Activated CD8-positive, alpha-beta memory T cell treated with anti-CD3 and anti-CD28 coated beads, Interleukin-2, amount 50 U/mL, for 24 hours (primary cell): ENCODE measurements around the gene DUT.
A peak's percentile ranks its signal among the peaks of the same experiment; 100 is the strongest.
"Not testable (repeated sequence)": the region's sequence is repeated elsewhere in the genome, so short reads cannot be mapped to it uniquely, and the experiment has no call there.

Experiments used
- DNase-seq: peaks from one replicate; pipeline ENCODE4 v3.0.0-alpha.2; 2020; ENCODE audit errors: extremely low read depth

The DUT gene

GRCh38 chr15:48330855-48331795, at the start of gene DUT:
Gene DUT, plus strand, starts transcription at chr15:48331429. Its CDS starts 87 bp downstream, at chr15:48331516.
- DNase-seq = peak; percentile 49

- DNase-seq = no peak
Observed at GRCh38 chr15:48281674-48282073, 49.6 kb upstream of the DUT start.

GRCh38 chr15:48282216-48282615, 49.0 kb upstream of the DUT start:
- DNase-seq = no peak

GRCh38 chr15:48283396-48284145, 47.7 kb upstream of the DUT start:
- no peak for DNase-seq

- no peak for DNase-seq
Observed at GRCh38 chr15:48285329-48286214, 45.7 kb upstream of the DUT start.

GRCh38 chr15:48289628-48290027, 41.6 kb upstream of the DUT start:
- DNase-seq = no peak

GRCh38 chr15:48292458-48292857, 38.8 kb upstream of the DUT start:
- no peak for DNase-seq

- no peak for DNase-seq
Observed at GRCh38 chr15:48297668-48298067, 33.6 kb upstream of the DUT start.

GRCh38 chr15:48298914-48299313, 32.3 kb upstream of the DUT start:
- DNase-seq = no peak

- DNase-seq = no peak
Observed at GRCh38 chr15:48300038-48300437, 31.2 kb upstream of the DUT start.

- DNase-seq = no peak
Observed at GRCh38 chr15:48304398-48304797, 26.8 kb upstream of the DUT start.

GRCh38 chr15:48306639-48307038, 24.6 kb upstream of the DUT start:
- no peak for DNase-seq

- no peak for DNase-seq
Observed at GRCh38 chr15:48307586-48307985, 23.6 kb upstream of the DUT start.

GRCh38 chr15:48309740-48310139, 21.5 kb upstream of the DUT start:
- no peak for DNase-seq

- no peak for DNase-seq
Observed at GRCh38 chr15:48313216-48313615, 18.0 kb upstream of the DUT start.

GRCh38 chr15:48315041-48315440, 16.2 kb upstream of the DUT start:
- DNase-seq = no peak

- no peak for DNase-seq
Observed at GRCh38 chr15:48317221-48317620, 14.0 kb upstream of the DUT start.

GRCh38 chr15:48318131-48318530, 13.1 kb upstream of the DUT start:
- no peak for DNase-seq

GRCh38 chr15:48323294-48323693, 7.9 kb upstream of the DUT start:
- no peak for DNase-seq

- no peak for DNase-seq
Observed at GRCh38 chr15:48324949-48325348, 6.3 kb upstream of the DUT start.

- no peak for DNase-seq
Observed at GRCh38 chr15:48325400-48325799, 5.8 kb upstream of the DUT start.

- not testable (repeated sequence) for DNase-seq
Observed at GRCh38 chr15:48326180-48326579, 5.0 kb upstream of the DUT start.
